Astrocyte (in vitro differentiated cells and primary cell): Measurements from ENCODE around the gene MEAK7. TPM values are rescaled to one million over a fixed set of nuclear protein-coding genes. Genes with fewer than 3 reads are reported as not detected.

ENCODE experiments used
- DNase-seq: peaks from one replicate; pipeline ENCODE4 v3.0.0-alpha.2; 2010; ENCODE audit warnings: low read depth
- FAIRE-seq: peaks from 2 replicates; lab custom pipeline; 2011; peaks lifted over from hg19 to GRCh38; lab: Jason Lieb, UNC
- H2AFZ ChIP-seq: 2 replicates; pipeline ENCODE4 v1.6.0; 2012; ENCODE audit warnings: low read depth, low read length, inconsistent platforms
- H3K27ac ChIP-seq: 2 replicates; pipeline ENCODE4 v1.5.1; 2011; ENCODE audit warnings: low read depth, low read length, inconsistent platforms
- H3K27me3 ChIP-seq: 2 replicates; pipeline ENCODE4 v1.6.0; 2011; ENCODE audit warnings: low read length, inconsistent platforms; ENCODE audit not compliant: insufficient read depth
- H3K36me3 ChIP-seq: 2 replicates; pipeline ENCODE4 v1.5.1; 2011; ENCODE audit warnings: low read length, inconsistent platforms; ENCODE audit not compliant: insufficient read depth
- H3K4me1 ChIP-seq: 2 replicates; pipeline ENCODE4 v1.5.1; 2011; ENCODE audit warnings: low read length, inconsistent platforms; ENCODE audit not compliant: insufficient read depth
- H3K4me2 ChIP-seq: 2 replicates; pipeline ENCODE4 v1.6.0; 2012; ENCODE audit warnings: low read length, inconsistent platforms
- H3K4me3 ChIP-seq: 2 replicates; pipeline ENCODE4 v1.5.1; 2011; ENCODE audit warnings: low read depth, mild to moderate bottlenecking, low read length, inconsistent platforms; ENCODE audit not compliant: insufficient read depth
- H3K79me2 ChIP-seq: 2 replicates; pipeline ENCODE4 v1.6.0; 2012; ENCODE audit warnings: mild to moderate bottlenecking, low read length, inconsistent platforms; ENCODE audit not compliant: insufficient read depth
- H3K9ac ChIP-seq: 2 replicates; pipeline ENCODE4 v1.6.0; 2012; ENCODE audit warnings: mild to moderate bottlenecking, low read length, inconsistent platforms
- H3K9me3 ChIP-seq: 2 replicates; pipeline ENCODE4 v1.5.1; 2012; ENCODE audit warnings: low read depth, mild to moderate bottlenecking, low read length, inconsistent platforms; ENCODE audit not compliant: insufficient read depth
- H4K20me1 ChIP-seq: 2 replicates; pipeline ENCODE4 v1.6.0; 2012; ENCODE audit warnings: low read length, inconsistent platforms; ENCODE audit not compliant: insufficient read depth
- H3K27ac Mint-ChIP-seq: one replicate; pipeline ENCODE4 v1.8.0; 2021; ENCODE audit warnings: mild to moderate bottlenecking, mixed read lengths; ENCODE audit not compliant: unreplicated experiment
- H3K27me3 Mint-ChIP-seq: one replicate; pipeline ENCODE4 v1.8.0; 2021; ENCODE audit warnings: low read depth, mixed read lengths; ENCODE audit not compliant: unreplicated experiment
- H3K36me3 Mint-ChIP-seq: one replicate; pipeline ENCODE4 v1.8.0; 2021; ENCODE audit warnings: low read depth, mixed read lengths; ENCODE audit not compliant: unreplicated experiment
- H3K4me1 Mint-ChIP-seq: one replicate; pipeline ENCODE4 v1.8.0; 2021; ENCODE audit warnings: low read depth, mixed read lengths; ENCODE audit not compliant: unreplicated experiment
- H3K4me3 Mint-ChIP-seq: one replicate; pipeline ENCODE4 v1.8.0; 2021; ENCODE audit warnings: mild to moderate bottlenecking, moderate library complexity, mixed read lengths; ENCODE audit not compliant: unreplicated experiment
- H3K9me3 Mint-ChIP-seq: one replicate; pipeline ENCODE4 v1.8.0; 2021; ENCODE audit warnings: mild to moderate bottlenecking, mixed read lengths; ENCODE audit not compliant: unreplicated experiment
- CTCF ChIP-seq: IDR thresholded peaks from 2 replicates; pipeline ENCODE4 v1.5.1; 2011; ENCODE audit warnings: low read depth, mild to moderate bottlenecking, inconsistent platforms, low read length, moderate library complexity; ENCODE audit not compliant: insufficient read depth
- EZH2 ChIP-seq: IDR thresholded peaks from 2 replicates; pipeline ENCODE4 v1.6.1; 2012; ENCODE audit warnings: mild to moderate bottlenecking, low read length, inconsistent platforms; ENCODE audit not compliant: insufficient read depth
- total RNA-seq: library from RNA; stranded (reverse); gene quantifications from 2 replicates; pipeline ENCODE4 v1.2.1, GENCODE V29; 2021

Gene MEAK7
- total RNA-seq, 1 donor from 2014 or later, result 41.3 TPM

GRCh38 chr16:84530590-84530989 is 26.1 kb upstream of the MEAK7 start:
- Mint-ChIP-seq H3K36me3 (peaks cover 9% of the 10 kb centered on the region), H3K9me3 (peaks cover 15% of the 10 kb centered on the region), H3K27me3 (peaks cover 4% of the 10 kb centered on the region), H3K27ac (no peak overlapping the region), H3K4me1 (peaks cover 27% of the 10 kb centered on the region), H3K4me3 (no peak overlapping the region)
- DNase-seq, result no peak
- peaks cover 9% of the 10 kb centered on the region for H3K9me3 ChIP-seq
- H3K27ac ChIP-seq, result no peak overlapping the region
- peaks cover 38% of the 10 kb centered on the region for H3K4me1 ChIP-seq
- peaks cover 4% of the 10 kb centered on the region for H3K27me3 ChIP-seq
- H3K9ac ChIP-seq, result no peak overlapping the region
- FAIRE-seq, result no peak
- H3K79me2 ChIP-seq, result no peaks in the 10 kb centered on the region
- no peak overlapping the region for H3K4me3 ChIP-seq
- H3K4me2 ChIP-seq, result no peak overlapping the region
- TF ChIP-seq CTCF (no peak), EZH2 (no peak)
- no peak overlapping the region for H2AFZ ChIP-seq
- no peaks in the 10 kb centered on the region for H3K36me3 ChIP-seq
- H4K20me1 ChIP-seq, result no peaks in the 10 kb centered on the region

- no peaks in the 10 kb centered on the region for H3K36me3 ChIP-seq
- no peaks in the 10 kb centered on the region for H4K20me1 ChIP-seq
- DNase-seq (no peak), FAIRE-seq (no peak)
- H3K36me3 Mint-ChIP-seq, result peaks cover 7% of the 10 kb centered on the region
- peaks cover 23% of the 10 kb centered on the region for H3K4me1 Mint-ChIP-seq
- H3K4me3 Mint-ChIP-seq, result no peak overlapping the region
- no peaks in the 10 kb centered on the region for H3K79me2 ChIP-seq
- H3K27me3 ChIP-seq, result peaks cover 4% of the 10 kb centered on the region
- peaks cover 38% of the 10 kb centered on the region for H3K4me1 ChIP-seq
- H3K4me2 ChIP-seq, result no peak overlapping the region
- no peak overlapping the region for H3K27ac ChIP-seq
- H3K27me3 Mint-ChIP-seq, result peaks cover 4% of the 10 kb centered on the region
- H3K9me3 Mint-ChIP-seq, result peaks cover 15% of the 10 kb centered on the region
- TF ChIP-seq EZH2 (no peak), CTCF (no peak)
- no peak overlapping the region for H3K4me3 ChIP-seq
- peak overlapping the region; percentile 20 for H3K27ac Mint-ChIP-seq
- peaks cover 9% of the 10 kb centered on the region for H3K9me3 ChIP-seq
- no peak overlapping the region for H2AFZ ChIP-seq
- no peak overlapping the region for H3K9ac ChIP-seq
These were observed 25.1 kb upstream of the MEAK7 start for GRCh38 chr16:84529607-84530006.

- TF ChIP-seq EZH2 (no peak), CTCF (no peak)
- H3K36me3 ChIP-seq, result no peaks in the 10 kb centered on the region
- H3K4me2 ChIP-seq, result no peak overlapping the region
- H4K20me1 ChIP-seq, result no peaks in the 10 kb centered on the region
- H3K27ac ChIP-seq, result no peak overlapping the region
- peaks cover 7% of the 10 kb centered on the region for H3K36me3 Mint-ChIP-seq
- H3K4me3 ChIP-seq, result no peak overlapping the region
- H3K4me3 Mint-ChIP-seq, result no peak overlapping the region
- no peak for FAIRE-seq
- no peaks in the 10 kb centered on the region for H3K27me3 ChIP-seq
- H2AFZ ChIP-seq, result no peak overlapping the region
- H3K79me2 ChIP-seq, result no peaks in the 10 kb centered on the region
- H3K27me3 Mint-ChIP-seq, result peaks cover 4% of the 10 kb centered on the region
- no peak overlapping the region for H3K27ac Mint-ChIP-seq
- H3K4me1 Mint-ChIP-seq, result peaks cover 23% of the 10 kb centered on the region
- H3K9me3 ChIP-seq, result peaks cover 9% of the 10 kb centered on the region
- DNase-seq, result no peak
- H3K4me1 ChIP-seq, result peaks cover 38% of the 10 kb centered on the region
- H3K9ac ChIP-seq, result no peak overlapping the region
- H3K9me3 Mint-ChIP-seq, result peaks cover 15% of the 10 kb centered on the region
These were observed 23.9 kb upstream of the MEAK7 start for GRCh38 chr16:84528322-84528721.
